ENCODE results near the gene NEDD4L.

The NEDD4L gene

GRCh38 chr18:58224425-58224750 lies 180.4 kb downstream of the NEDD4L start:
- TF ChIP-seq CTCF (IDR thresholded peaks at IDR 0.05; ENCODE audit: low read depth, low read length, missing control alignments), result no peak
- peak overlapping the region; percentile 43 for H3K4me3 ChIP-seq (ENCODE audit: low read depth, low read length)
- DNase-seq (ENCODE audit: low read depth), result no peak
- in situ Hi-C loops (cut with HindIII; ENCODE audit: low sequenced_read_pairs), result no loop called here

- no peak overlapping the region for H3K4me3 ChIP-seq (ENCODE audit: low read depth, low read length)
- in situ Hi-C loops (cut with HindIII; ENCODE audit: low sequenced_read_pairs), result no loop called here
- TF ChIP-seq CTCF (IDR thresholded peaks at IDR 0.05; ENCODE audit: low read depth, low read length, missing control alignments), result no peak
- DNase-seq (ENCODE audit: low read depth), result no peak
These were observed 181.1 kb downstream of the NEDD4L start for GRCh38 chr18:58225101-58225500.

GRCh38 chr18:58226429-58226828 lies 182.4 kb downstream of the NEDD4L start:
- in situ Hi-C loops (cut with HindIII; ENCODE audit: low sequenced_read_pairs), result no loop called here
- no peak overlapping the region for H3K4me3 ChIP-seq (ENCODE audit: low read depth, low read length)
- no peak for DNase-seq (ENCODE audit: low read depth)
- no peak for TF ChIP-seq CTCF (IDR thresholded peaks at IDR 0.05; ENCODE audit: low read depth, low read length, missing control alignments)

- TF ChIP-seq CTCF (IDR thresholded peaks at IDR 0.05; ENCODE audit: low read depth, low read length, missing control alignments), result no peak
- no peak for DNase-seq (ENCODE audit: low read depth)
- in situ Hi-C loops (cut with HindIII; ENCODE audit: low sequenced_read_pairs), result no loop called here
- H3K4me3 ChIP-seq (ENCODE audit: low read depth, low read length), result no peak overlapping the region
These were observed 183.4 kb downstream of the NEDD4L start for GRCh38 chr18:58227361-58227930.

- in situ Hi-C loops (cut with HindIII; ENCODE audit: low sequenced_read_pairs), result no loop called here
- no peak overlapping the region for H3K4me3 ChIP-seq (ENCODE audit: low read depth, low read length)
- DNase-seq (ENCODE audit: low read depth), result no peak
- TF ChIP-seq CTCF (IDR thresholded peaks at IDR 0.05; ENCODE audit: low read depth, low read length, missing control alignments), result no peak
These were observed 184.2 kb downstream of the NEDD4L start for GRCh38 chr18:58228176-58228575.

- H3K4me3 ChIP-seq (ENCODE audit: low read depth, low read length), result no peak overlapping the region
- TF ChIP-seq CTCF (IDR thresholded peaks at IDR 0.05; ENCODE audit: low read depth, low read length, missing control alignments), result no peak
- no peak for DNase-seq (ENCODE audit: low read depth)
- in situ Hi-C loops (cut with HindIII; ENCODE audit: low sequenced_read_pairs), result no loop called here
These were observed 184.7 kb downstream of the NEDD4L start for GRCh38 chr18:58228762-58229161.

GRCh38 chr18:58229162-58229561 lies 185.1 kb downstream of the NEDD4L start:
- TF ChIP-seq CTCF (IDR thresholded peaks at IDR 0.05; ENCODE audit: low read depth, low read length, missing control alignments), result no peak
- in situ Hi-C loops (cut with HindIII; ENCODE audit: low sequenced_read_pairs), result no loop called here
- DNase-seq (ENCODE audit: low read depth), result no peak
- H3K4me3 ChIP-seq (ENCODE audit: low read depth, low read length), result no peak overlapping the region

All from astrocyte of the cerebellum (primary cell).